Measurements from ENCODE around the gene ACD. TPM values are rescaled to one million over a fixed set of nuclear protein-coding genes. Genes with fewer than 3 reads are reported as not detected.

The ACD gene
- total and polyA plus RNA-seq, 9 of the 15 experiments (the other 6 are each of a cell fraction or from before 2014, with no cell fraction given), result 4.2 to 47.4 (median 19.2) TPM

- TF ChIP-seq NKRF (IDR thresholded peaks at IDR 0.05; ENCODE audit: borderline replicate concordance) (no peak), BRD4 (IDR thresholded peaks at IDR 0.05) (no peak), BCLAF1 (IDR thresholded peaks at IDR 0.05; ENCODE audit: borderline replicate concordance in 1 of 2, control insufficient read depth in 1 of 2, low read depth in 2 of 2, low read length in 1 of 2) (no peak), MAX (CRISPR knock-in tag; IDR thresholded peaks at IDR 0.05) (no peak)
Observed at GRCh38 chr16:67636713-67637112, 23.3 kb downstream of the ACD start (continued).

Data from K562 (cell line).